GM18951 (cell line): ENCODE results near the gene ZNF564.

ENCODE experiments used
- POLR2A ChIP-seq: IDR thresholded peaks from 4 replicates; pipeline ENCODE4 v1.6.1; 2011; ENCODE audit warnings: mild to moderate bottlenecking; ENCODE audit not compliant: insufficient read length, insufficient read depth; ENCODE audit errors: extremely low read depth
- in situ Hi-C: fragments of 300-500 bp; cut with MboI; formaldehyde crosslinking; loops from one replicate; pipeline ENCODE4 v1.12.0; 2022; ENCODE audit warnings: low sequenced_read_pairs, mixed read lengths, inconsistent platforms; ENCODE audit not compliant: unreplicated experiment

ZNF564 gene

DNA sequence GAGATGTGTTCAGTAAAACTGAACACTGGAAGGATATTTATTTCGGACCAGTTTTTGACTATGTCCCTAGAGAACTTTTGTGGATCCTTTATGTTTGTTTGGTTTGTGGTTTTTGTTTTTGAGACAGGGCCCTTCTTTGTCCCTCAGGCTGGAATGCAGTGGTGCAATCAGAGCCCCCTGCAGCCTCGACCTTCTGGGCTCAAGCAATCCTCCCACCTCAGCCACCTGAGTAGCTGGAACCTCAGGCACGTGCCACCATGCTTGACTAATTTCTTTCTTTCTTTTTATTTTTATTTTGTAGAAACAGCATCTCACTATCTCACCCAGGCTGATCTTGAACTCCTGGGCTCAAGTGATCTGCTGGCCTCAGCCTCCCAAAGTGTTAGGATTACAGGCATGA is 65.7 kb downstream of the ZNF564 start:
- in situ Hi-C loops: no loop called here
- no peak for TF ChIP-seq POLR2A

DNA sequence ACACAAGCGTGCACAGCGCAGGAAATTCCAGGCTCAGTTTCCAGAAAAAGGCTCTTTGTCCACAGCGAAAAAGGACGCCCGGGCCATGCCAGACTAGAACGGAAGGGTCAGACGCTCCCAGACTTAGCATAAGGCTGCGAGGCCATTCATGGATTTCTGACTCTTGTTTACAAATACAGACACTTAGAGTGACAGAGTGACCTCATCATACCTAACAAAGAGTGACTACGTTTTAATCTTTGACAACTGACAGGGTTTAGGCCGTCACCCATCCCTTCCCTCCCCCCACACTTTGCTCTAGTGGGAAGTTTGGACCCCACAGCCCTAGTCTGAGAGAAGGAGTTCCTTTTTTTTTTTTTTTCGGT is 66.2 kb downstream of the ZNF564 start:
- in situ Hi-C loops: no loop called here
- TF ChIP-seq POLR2A: no peak

DNA sequence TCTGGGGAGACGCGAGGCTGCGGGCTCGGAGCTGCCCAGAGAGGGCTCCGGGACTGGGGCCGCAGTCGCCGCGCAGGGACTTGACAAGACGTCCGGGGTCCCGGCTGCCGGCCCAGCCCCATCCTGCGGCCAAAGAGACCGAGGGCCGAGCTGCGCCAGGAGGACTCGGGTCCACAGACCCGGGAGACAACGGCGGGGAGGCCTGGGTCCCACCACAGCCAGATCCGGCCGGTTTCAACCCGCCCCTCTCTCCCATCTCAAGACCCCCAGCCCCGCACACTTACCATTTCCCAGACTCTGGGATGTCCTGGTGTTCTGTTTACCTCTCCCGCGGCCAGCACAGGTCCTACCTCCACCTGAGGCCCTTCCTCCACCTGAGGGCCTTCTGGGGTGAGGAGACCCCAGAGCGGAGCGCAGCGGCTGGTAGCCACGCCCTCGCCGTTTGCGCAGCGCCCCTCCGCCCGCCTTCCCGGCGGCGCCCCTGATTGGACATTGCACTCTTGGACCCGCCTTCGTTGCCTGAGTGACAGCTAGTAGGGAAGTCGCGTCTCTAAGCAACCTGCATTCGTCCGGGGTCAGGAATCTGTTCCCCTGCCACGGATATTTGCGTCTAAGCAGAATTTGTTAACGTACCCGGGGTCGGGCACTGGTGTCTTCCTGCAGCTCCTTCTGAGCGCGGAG is 66.8 kb downstream of the ZNF564 start, which contains the start of gene ZNF709:
Gene ZNF709, minus strand, starts transcription at position 446 of the 681 bp plus-strand sequence. Its CDS starts 159 bp downstream, at position 287.
- TF ChIP-seq POLR2A: peak; percentile 78
- in situ Hi-C loops: no loop called here

DNA sequence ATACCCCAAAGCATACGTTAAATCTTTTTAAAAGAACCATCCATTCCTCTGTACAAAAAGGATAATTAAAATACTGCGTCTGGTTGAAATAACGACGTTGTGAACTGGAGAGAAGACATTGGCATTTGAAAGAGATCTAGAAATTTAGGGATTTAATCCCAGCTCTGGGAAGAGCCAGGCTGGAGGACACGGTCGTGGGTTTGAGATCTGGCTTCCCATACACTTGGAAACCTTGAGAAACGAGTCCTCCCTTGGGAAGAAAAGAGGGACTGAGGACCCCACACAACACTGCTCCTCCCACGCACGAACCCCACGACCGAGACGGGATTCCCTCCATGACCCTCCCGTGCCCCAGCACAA is 67.3 kb downstream of the ZNF564 start:
- in situ Hi-C loops: no loop called here
- no peak for TF ChIP-seq POLR2A

DNA sequence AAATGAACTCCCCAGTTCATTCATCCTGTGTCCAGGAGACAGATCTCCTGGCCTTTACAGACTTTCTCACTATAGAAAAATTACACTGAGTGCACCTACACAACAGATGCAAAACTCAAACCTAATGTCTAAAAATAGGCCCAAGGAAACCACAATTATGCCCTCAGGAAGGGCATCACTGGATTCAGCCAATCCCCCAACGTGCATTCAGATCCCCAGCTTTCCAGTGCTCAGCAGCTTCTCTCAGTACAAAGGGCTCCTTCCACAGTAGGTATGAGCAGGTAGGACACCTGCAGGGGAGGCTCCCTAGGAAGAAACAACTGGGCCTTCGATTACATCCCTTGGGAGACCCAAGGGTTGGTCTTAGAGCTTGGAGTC is 68.8 kb downstream of the ZNF564 start:
- in situ Hi-C loops: no loop called here
- no peak for TF ChIP-seq POLR2A

DNA sequence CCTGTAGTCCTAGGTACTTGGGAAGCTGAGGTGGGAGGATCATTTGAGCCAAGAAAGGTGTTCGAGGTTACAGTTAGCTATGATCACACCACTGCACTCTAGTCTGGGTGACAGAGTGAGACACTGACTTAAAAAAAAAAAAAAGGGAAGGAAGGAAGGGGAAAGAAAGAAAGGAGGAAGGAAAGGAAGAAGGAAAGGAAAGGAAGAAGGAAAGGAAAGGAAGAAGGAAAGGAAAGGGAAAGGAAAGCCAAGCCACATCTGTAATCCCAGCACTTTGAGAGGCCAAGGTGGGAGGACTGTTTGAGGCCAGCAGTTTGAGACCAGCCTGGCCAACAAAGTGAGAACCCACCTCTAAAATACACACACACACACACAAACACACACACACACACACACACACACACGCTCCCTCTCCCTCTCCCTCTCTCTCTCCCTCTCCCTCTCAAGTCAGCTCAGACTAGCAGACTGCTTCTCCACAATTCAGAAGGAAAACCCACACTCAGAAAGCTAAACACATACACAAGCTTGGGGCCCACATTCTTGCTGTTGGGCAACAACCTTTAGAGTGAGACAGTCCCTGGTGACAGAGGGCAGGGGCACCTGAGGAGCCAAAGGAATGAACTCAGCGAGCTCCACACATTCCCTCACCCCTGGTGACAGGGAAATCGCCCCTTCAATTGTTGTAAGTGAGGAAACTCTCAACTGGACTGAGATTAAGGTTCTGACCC is 69.3 kb downstream of the ZNF564 start:
- in situ Hi-C loops: no loop called here
- TF ChIP-seq POLR2A: no peak

DNA sequence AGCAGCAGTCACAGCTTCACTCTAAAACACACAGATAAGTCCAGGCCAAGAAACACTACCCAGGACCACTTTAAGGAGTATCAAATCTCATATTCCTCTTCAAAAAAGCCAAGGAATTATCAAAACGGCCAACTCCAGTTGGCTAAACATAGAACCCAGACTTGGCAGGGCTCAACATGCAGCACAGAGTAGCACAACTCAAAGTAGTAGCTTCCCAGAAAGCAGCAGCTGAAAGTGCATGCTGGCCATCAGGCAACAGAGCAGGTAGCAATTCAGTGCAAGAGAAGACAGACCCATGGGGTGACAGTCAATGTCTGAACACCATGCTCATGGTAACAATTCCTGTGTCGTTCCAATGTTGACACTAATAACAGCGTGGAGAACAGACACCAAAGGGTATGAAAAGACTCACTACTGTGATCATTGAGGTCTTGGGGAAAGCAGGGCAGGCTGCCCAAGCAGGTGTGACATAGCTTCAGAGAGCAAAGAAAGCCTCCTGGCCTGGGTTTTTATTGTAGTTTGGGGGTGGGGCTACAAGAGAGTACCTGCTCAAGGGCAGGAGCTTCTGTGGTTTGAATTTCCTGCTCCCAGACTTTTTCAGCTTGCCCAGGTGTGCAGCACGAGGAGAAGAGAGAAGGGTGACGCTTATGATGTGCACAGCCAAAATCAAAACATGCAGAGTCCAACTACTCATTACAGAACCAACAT is 72.9 kb downstream of the ZNF564 start:
- no peak for TF ChIP-seq POLR2A
- in situ Hi-C loops: no loop called here
